HPDE6-E6E7 (cell line): ENCODE measurements around the gene LRP1-AS.

ENCODE experiments used
- DNase-seq: peaks from one replicate; pipeline ENCODE4 v3.0.0; 2011; ENCODE audit warnings: missing footprints; ENCODE audit errors: extremely low spot score

The LRP1-AS gene

GRCh38 chr12:57099047-57099714 lies 48.2 kb downstream of the LRP1-AS start:
- no peak for DNase-seq

- DNase-seq, result no peak
Measured at GRCh38 chr12:57098546-57098945, 48.9 kb downstream of the LRP1-AS start.

DNA sequence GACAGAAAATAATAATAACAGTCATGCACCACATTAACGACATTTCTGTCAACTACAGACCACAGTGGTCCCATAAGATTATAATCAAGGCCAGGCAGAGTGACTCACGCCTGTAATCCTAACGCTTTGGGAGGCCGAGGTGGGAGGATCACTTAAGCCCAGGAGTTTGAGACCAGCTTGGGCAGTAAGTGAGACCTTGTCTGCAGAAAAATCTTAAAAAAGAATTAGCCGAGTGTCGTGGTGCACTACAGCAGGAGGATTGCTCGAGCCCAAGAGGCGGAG lies 49.9 kb downstream of the LRP1-AS start:
- no peak for DNase-seq

- DNase-seq, result no peak
Measured at GRCh38 chr12:57096748-57097553, 50.5 kb downstream of the LRP1-AS start.

DNA sequence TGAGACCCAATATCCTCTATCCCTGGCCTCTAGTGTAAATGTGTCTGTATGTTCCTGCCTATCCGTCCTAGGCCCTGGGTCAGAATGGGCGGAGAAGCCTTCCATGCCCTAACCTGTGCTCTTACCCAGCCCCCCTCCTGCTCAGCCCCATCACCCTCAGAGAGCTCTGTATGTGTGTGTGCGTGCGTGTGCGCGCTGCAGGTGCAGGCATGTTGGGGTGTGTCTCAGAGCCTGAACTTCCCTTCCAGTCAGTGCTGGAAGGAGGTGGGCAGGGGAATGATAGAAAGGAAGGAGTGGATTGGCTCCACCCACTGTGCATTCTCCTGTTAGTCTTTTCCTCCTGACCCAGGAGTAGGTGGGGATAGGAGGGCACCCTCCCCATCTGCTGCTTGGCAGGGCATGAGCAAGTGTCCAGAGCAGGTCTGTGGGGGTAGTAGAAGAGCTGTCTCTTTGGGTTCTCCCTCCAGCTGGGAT lies 51.3 kb downstream of the LRP1-AS start:
- DNase-seq, result peak; percentile 97

GRCh38 chr12:57095440-57095839 lies 52.0 kb downstream of the LRP1-AS start:
- DNase-seq, result no peak
